ENCODE measurements around the gene TRAPPC4. TPM values are rescaled to one million over a fixed set of nuclear protein-coding genes. Genes with fewer than 3 reads are reported as not detected.
"Not testable (repeated sequence)": the region's sequence is repeated elsewhere in the genome, so short reads cannot be mapped to it uniquely, and the experiment has no call there.

TRAPPC4 gene
- polyA plus RNA-seq, 3 donors, result 92.9 to 142 (median 100) TPM

- no peak for DNase-seq (ENCODE audit: low read depth in 3 of 3, low spot score in 2 of 3)
Measured at GRCh38 chr11:119012629-119013170, 5.9 kb upstream of the TRAPPC4 start.

DNA sequence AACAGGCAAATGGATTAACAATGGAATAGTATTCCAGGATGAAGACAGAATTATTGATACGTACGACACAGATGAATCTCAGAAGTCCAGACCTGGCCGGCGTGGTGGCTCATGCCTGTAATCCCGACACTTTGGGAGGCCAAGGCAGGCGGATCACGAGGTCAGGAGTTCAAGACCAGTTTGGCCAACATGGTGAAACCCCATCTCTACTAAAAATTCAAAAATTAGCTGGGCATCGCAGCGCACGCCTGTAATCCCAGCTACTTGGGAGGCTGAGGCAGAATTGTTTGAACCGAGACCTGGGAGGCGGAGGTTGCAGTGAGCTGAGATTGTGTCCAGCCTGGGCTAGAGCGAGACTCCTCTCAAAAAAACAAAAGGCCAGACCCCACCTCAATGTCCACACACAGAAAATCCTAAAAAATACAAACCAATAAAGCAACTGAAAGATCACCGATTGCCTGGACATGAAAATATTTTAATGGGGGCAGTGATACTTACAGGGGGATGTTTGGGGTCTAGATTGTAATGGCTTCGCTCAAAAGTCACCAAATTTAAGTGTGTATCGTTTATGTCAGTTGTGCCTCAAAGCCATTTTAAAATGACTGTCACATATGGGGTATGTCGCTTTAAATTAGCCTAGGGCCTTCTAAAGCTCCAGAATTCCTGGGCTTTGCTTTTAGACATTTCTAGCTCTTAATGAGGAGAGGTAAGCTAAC lies 4.2 kb upstream of the TRAPPC4 start:
- DNase-seq (ENCODE audit: low read depth in 3 of 3, low spot score in 2 of 3), result no peak

- DNase-seq (ENCODE audit: low read depth in 3 of 3, low spot score in 2 of 3), result no peak
Measured at GRCh38 chr11:119015054-119015611, 3.4 kb upstream of the TRAPPC4 start.

GRCh38 chr11:119016216-119017009 lies 2.2 kb upstream of the TRAPPC4 start:
- no peak for DNase-seq (ENCODE audit: low read depth in 3 of 3, low spot score in 2 of 3)

- DNase-seq (ENCODE audit: low read depth in 3 of 3, low spot score in 2 of 3), result not testable (repeated sequence)
Measured at GRCh38 chr11:119017377-119017776, 1.2 kb upstream of the TRAPPC4 start.

GRCh38 chr11:119019996-119020395 lies 1.4 kb downstream of the TRAPPC4 start:
- DNase-seq (ENCODE audit: low read depth in 3 of 3, low spot score in 2 of 3), result no peak

- DNase-seq (ENCODE audit: low read depth in 3 of 3, low spot score in 2 of 3), result no peak
Measured at GRCh38 chr11:119021631-119022030, 3.1 kb downstream of the TRAPPC4 start.

- DNase-seq (ENCODE audit: low read depth in 3 of 3, low spot score in 2 of 3), result no peak
Measured at GRCh38 chr11:119023741-119024140, 5.2 kb downstream of the TRAPPC4 start.

DNA sequence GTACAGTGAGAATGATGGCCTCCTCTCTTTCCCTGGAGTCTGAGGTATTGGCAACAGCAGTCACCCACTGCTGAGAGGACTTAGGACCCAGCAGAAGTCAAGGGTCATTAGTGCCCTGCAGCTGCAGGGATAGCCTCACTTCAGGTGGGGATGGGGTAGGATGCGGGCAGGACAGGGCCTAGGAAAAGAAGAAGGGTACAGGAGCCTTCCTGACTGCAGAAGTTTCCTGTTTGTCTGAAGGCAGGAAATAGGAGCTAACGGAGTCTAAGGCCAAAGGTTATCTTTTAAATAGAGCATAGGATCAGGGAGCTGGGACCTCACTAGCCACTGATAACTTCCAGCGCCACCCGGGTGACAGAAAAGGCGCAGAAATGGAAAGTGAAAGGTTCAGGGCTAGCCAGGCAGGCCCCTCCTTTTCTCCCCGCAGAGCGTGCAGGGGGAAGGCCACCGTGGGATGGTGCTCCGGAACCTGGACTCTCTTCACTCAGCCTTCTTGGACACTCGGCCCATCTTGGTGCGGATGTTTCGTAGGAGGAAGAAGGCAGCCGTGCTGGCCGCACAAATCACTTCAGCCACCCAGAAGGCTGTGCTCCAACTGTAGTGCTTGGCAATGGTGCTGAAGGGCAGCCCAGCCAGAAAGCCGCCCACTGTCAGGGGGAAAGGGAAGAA lies 6.0 kb downstream of the TRAPPC4 start:
- DNase-seq (ENCODE audit: low read depth in 3 of 3, low spot score in 2 of 3), result no peak

DNA sequence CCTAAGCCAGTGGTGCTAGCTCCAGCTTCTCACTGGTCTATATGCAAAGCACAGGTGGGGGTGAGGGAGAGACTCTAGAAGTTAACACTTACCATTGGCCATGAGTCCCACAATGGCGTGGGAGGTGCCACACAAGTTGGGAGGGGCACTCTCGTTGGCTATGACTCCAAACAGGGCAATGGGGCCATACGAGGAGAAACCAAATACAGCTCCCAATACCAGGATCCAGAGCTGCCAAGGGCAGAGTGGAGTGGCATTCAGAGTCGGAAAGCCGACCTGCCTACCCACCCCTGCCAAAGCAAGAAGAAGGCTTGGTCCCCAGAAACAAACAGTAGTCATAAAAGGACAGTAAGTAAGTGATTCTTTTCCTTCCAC lies 6.5 kb downstream of the TRAPPC4 start:
- DNase-seq (ENCODE audit: low read depth in 3 of 3, low spot score in 2 of 3), result no peak

DNA sequence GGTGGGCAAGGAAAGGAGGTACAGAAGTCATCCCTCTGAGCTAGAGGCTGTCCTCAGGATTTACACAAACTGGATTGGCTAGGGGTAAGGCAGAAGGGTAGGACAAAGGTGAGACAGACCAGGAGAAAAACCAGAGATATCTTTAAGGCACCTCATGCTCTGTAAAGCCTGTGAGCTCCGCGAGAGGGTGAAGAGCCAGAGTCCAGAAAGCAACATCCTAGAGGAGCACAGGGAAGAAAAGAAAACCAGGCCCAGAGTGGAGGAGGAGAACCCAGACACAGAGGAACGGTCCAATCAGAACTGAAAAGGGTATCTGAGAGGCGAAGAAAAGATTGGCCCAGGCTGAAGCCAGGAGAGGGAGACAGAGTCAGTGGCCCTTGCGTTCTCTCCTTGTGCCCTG lies 7.0 kb downstream of the TRAPPC4 start:
- DNase-seq (ENCODE audit: low read depth in 3 of 3, low spot score in 2 of 3), result no peak

DNA sequence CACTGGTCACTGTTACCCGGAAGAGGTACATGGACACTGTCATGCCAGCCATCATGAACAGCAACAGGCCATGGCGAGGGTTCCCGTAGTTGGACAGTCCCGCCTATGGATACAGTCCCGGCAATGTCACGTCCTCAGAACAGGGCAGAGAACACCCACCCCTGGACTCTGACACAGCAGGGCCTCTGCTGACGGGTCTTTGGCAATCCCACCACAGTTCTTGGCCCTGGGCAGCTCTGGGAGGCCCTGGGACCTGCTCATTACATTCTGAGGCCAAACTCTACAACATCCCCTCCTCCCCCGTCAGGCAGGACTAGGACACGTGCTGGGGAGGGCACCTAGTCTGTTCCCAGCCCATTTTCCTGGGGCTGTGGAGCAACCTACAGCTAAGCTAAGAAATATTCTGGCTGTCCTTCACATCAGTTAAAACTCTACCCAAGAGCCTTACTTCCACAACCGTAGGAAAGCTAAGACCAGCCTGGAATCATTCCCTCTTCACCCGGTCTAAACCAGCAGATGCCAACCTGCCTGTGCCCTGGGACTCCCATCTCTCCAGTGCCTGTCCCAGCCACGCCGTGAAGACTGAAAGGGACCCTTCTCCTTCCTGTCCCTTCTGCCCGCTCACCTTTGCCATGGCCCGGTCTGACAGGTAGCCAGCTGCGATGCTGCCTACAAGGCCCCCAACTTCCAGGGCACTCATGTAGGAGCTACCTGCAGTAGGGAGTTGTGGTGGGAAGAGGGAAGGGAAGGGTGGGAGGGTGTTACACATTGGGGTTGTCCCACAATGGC lies 7.6 kb downstream of the TRAPPC4 start:
- no peak for DNase-seq (ENCODE audit: low read depth in 3 of 3, low spot score in 2 of 3)

DNA sequence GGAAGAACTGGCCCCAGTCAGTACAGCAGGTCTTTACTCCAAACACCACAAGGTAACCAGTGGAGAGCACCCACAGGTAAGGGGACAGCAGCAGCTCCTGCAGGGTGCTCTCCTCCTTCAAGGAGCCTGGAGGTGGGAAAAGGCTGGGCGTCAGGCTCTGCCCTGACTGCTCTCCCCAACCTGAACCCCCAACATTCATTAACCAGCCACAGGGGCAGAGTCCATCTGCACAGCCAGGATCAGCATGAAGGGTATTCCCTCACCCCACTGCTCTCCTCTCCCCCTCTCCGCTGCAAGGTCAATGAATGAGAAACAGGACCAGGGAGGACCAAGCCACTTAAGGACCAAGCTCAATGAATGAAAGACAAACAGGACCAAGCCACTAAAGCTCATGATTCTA lies 8.4 kb downstream of the TRAPPC4 start:
- DNase-seq (ENCODE audit: low read depth in 3 of 3, low spot score in 2 of 3), result no peak

GRCh38 chr11:119027561-119028345 lies 9.2 kb downstream of the TRAPPC4 start:
- DNase-seq (ENCODE audit: low read depth in 3 of 3, low spot score in 2 of 3), result no peak

GRCh38 chr11:119028346-119029068 lies 9.9 kb downstream of the TRAPPC4 start:
- DNase-seq (ENCODE audit: low read depth in 3 of 3, low spot score in 2 of 3), result no peak

GRCh38 chr11:119029069-119029339 lies 10.4 kb downstream of the TRAPPC4 start:
- DNase-seq (ENCODE audit: low read depth in 3 of 3, low spot score in 2 of 3), result no peak

DNA sequence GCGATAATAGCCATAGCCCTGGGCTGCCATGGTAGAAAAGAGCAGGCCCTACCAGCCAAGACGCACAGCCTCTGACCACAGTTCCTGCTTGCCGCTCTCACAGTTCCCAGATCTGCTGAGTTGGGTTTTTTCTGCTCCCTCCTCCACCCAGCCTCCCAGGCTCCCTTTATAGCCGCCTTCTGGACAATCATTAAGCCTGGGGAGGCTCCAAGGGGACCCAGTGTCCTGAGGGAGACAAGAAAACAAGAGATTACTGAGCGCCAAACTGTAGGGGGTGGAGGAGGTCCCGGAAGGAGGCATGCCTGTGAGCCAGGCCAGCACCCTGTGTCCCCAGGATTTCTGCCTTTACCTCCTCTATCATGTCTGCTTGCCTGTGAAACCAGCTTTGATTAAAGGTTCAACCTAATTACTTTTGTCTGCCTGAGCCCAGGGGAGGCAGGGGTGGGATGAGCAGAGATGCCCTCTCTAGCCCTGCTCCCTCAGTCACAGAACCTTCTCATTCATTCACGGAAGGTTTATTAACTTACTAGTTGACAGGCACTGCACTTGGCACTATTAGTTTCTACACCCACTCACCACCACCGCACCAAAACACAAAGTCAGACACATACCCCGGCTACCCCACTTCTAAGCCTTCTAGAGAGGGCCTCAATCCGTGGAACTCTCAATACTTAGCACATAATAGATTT lies 10.9 kb downstream of the TRAPPC4 start:
- no peak for DNase-seq (ENCODE audit: low read depth in 3 of 3, low spot score in 2 of 3)

DNA sequence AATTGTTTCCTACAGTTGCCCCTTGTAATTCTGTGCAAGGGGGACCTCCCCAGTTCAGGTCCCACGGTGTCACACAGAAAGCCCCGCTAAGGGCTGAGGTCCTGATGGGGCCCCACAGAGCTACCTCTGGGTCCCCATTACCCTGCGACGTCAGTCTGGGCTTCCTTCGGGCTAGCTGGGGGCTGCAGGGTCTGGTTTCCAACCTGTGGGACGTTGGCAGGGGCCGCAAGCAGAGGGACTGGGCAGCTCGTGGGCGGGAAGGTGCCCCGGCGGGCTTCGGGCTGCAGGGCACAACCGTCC lies 11.4 kb downstream of the TRAPPC4 start:
- DNase-seq (ENCODE audit: low read depth in 3 of 3, low spot score in 2 of 3), result no peak

Measured in right renal cortex interstitium (tissue), 3 donors.